Glutamatergic neuron (in vitro differentiated cells): Measurements from ENCODE around the gene GALNT6. TPM values are rescaled to one million over a fixed set of nuclear protein-coding genes. Genes with fewer than 3 reads are reported as not detected.

Experiments
- DNase-seq: peaks from one replicate; pipeline ENCODE4 v3.0.0; 2022
- H3K27ac Mint-ChIP-seq: one replicate; pipeline ENCODE4 v1.8.0; 2020; ENCODE audit warnings: mild to moderate bottlenecking, mixed read lengths, inconsistent platforms; ENCODE audit not compliant: unreplicated experiment
- H3K27me3 Mint-ChIP-seq: one replicate; pipeline ENCODE4 v1.8.0; 2020; ENCODE audit warnings: mild to moderate bottlenecking, moderate library complexity, mixed read lengths, inconsistent platforms; ENCODE audit not compliant: unreplicated experiment
- H3K36me3 Mint-ChIP-seq: one replicate; pipeline ENCODE4 v1.8.0; 2020; ENCODE audit warnings: mild to moderate bottlenecking, mixed read lengths, inconsistent platforms; ENCODE audit not compliant: unreplicated experiment
- H3K4me1 Mint-ChIP-seq: one replicate; pipeline ENCODE4 v1.8.0; 2020; ENCODE audit warnings: mild to moderate bottlenecking, low read depth, mixed read lengths, inconsistent platforms; ENCODE audit not compliant: unreplicated experiment
- H3K4me3 Mint-ChIP-seq: one replicate; pipeline ENCODE4 v1.8.0; 2020; ENCODE audit warnings: mild to moderate bottlenecking, mixed read lengths, inconsistent platforms; ENCODE audit not compliant: unreplicated experiment
- H3K9me3 Mint-ChIP-seq: one replicate; pipeline ENCODE4 v1.8.0; 2020; ENCODE audit warnings: mild to moderate bottlenecking, moderate library complexity, mixed read lengths, inconsistent platforms; ENCODE audit not compliant: unreplicated experiment
- CTCF ChIP-seq: fragments of 200-600 bp; sonication (generic); IDR thresholded peaks from one replicate; pipeline ENCODE4 v1.5.0; 2021; ENCODE audit not compliant: partially characterized antibody, unreplicated experiment
- total RNA-seq: library from RNA; stranded (reverse); fragmentation: NEBNext Ultra II Directional; extraction: Animal tissue kit (Norgen Biotek cat#: 25700); gene quantifications from one replicate; pipeline ENCODE4 v1.2.1, GENCODE V29; 2021; ENCODE audit not compliant: unreplicated experiment

Gene GALNT6
- total RNA-seq, 1 donor from 2014 or later: 0.39 TPM

- peaks cover 3% of the 10 kb centered on the region for H3K9me3 Mint-ChIP-seq
- no peaks in the 10 kb centered on the region for H3K4me1 Mint-ChIP-seq
- no peak overlapping the region for H3K27ac Mint-ChIP-seq
- peaks cover 2% of the 10 kb centered on the region for H3K27me3 Mint-ChIP-seq
- no peak overlapping the region for H3K4me3 Mint-ChIP-seq
- DNase-seq: no peak
- TF ChIP-seq CTCF: no peak
- H3K36me3 Mint-ChIP-seq: no peaks in the 10 kb centered on the region
Measured at GRCh38 chr12:51335931-51336330, 55.3 kb downstream of the GALNT6 start.

GRCh38 chr12:51334764-51335163, 56.4 kb downstream of the GALNT6 start:
- TF ChIP-seq CTCF: no peak
- no peaks in the 10 kb centered on the region for H3K36me3 Mint-ChIP-seq
- H3K4me1 Mint-ChIP-seq: no peaks in the 10 kb centered on the region
- H3K27ac Mint-ChIP-seq: no peak overlapping the region
- DNase-seq: no peak
- peaks cover 2% of the 10 kb centered on the region for H3K27me3 Mint-ChIP-seq
- no peak overlapping the region for H3K4me3 Mint-ChIP-seq
- H3K9me3 Mint-ChIP-seq: peaks cover 3% of the 10 kb centered on the region

GRCh38 chr12:51333536-51333935, 57.7 kb downstream of the GALNT6 start:
- no peaks in the 10 kb centered on the region for H3K4me1 Mint-ChIP-seq
- no peaks in the 10 kb centered on the region for H3K27me3 Mint-ChIP-seq
- no peak overlapping the region for H3K27ac Mint-ChIP-seq
- DNase-seq: no peak
- H3K36me3 Mint-ChIP-seq: no peaks in the 10 kb centered on the region
- no peak overlapping the region for H3K4me3 Mint-ChIP-seq
- TF ChIP-seq CTCF: no peak
- H3K9me3 Mint-ChIP-seq: peaks cover 3% of the 10 kb centered on the region

GRCh38 chr12:51330186-51330585, 61.0 kb downstream of the GALNT6 start:
- H3K9me3 Mint-ChIP-seq: no peaks in the 10 kb centered on the region
- no peak for DNase-seq
- no peak overlapping the region for H3K27ac Mint-ChIP-seq
- H3K4me1 Mint-ChIP-seq: no peaks in the 10 kb centered on the region
- peaks cover 2% of the 10 kb centered on the region for H3K27me3 Mint-ChIP-seq
- TF ChIP-seq CTCF: no peak
- H3K36me3 Mint-ChIP-seq: no peaks in the 10 kb centered on the region
- no peak overlapping the region for H3K4me3 Mint-ChIP-seq

- H3K36me3 Mint-ChIP-seq: no peaks in the 10 kb centered on the region
- DNase-seq: no peak
- H3K27me3 Mint-ChIP-seq: peaks cover 5% of the 10 kb centered on the region
- no peaks in the 10 kb centered on the region for H3K9me3 Mint-ChIP-seq
- no peak for TF ChIP-seq CTCF
- H3K4me3 Mint-ChIP-seq: no peak overlapping the region
- no peak overlapping the region for H3K27ac Mint-ChIP-seq
- no peaks in the 10 kb centered on the region for H3K4me1 Mint-ChIP-seq
Measured at GRCh38 chr12:51329742-51330141, 61.5 kb downstream of the GALNT6 start.
